Left lung (tissue), 10 donors: ENCODE data around the gene DSCAML1. TPM values are rescaled to one million over a fixed set of nuclear protein-coding genes. Genes with fewer than 3 reads are reported as not detected.

Experiments used
- ATAC-seq: fragments of 200-7000 bp; cut with Tn5 transposase; one replicate; pipeline ENCODE4 v1.9.1; 2020; ENCODE audit warnings: moderate library complexity
- DNase-seq, 4 donors: peaks; one replicate each; pipeline ENCODE4 v3.0.0-alpha.2; 2013 to 2020
- H3K27ac ChIP-seq, 2 donors: fragments of 200-600 bp; sonication (generic) in 1 of 2; one replicate each; pipeline versions ENCODE4 v1.5.0 to v1.8.0; 2020 to 2021
- H3K27me3 ChIP-seq, 2 donors: fragments of 200-600 bp; sonication (generic) in 1 of 2; one replicate each; pipeline versions ENCODE4 v1.5.0 to v1.8.0; 2020 to 2021
- H3K36me3 ChIP-seq, 2 donors: fragments of 200-600 bp; sonication (generic) in 1 of 2; one replicate each; pipeline versions ENCODE4 v1.5.0 to v1.8.0; 2020 to 2021
- H3K4me1 ChIP-seq, 2 donors: fragments of 200-600 bp; one replicate each; pipeline ENCODE4 v1.8.0; 2021
- H3K4me3 ChIP-seq, 2 donors: fragments of 200-600 bp; sonication (generic) in 1 of 2; one replicate each; pipeline versions ENCODE4 v1.5.0 to v1.8.0; 2020 to 2021; ENCODE audit warnings: mild to moderate bottlenecking in 1 of 2
- H3K9me3 ChIP-seq, 2 donors: fragments of 200-600 bp; sonication (generic) in 1 of 2; one replicate each; pipeline versions ENCODE4 v1.5.0 to v1.8.0; 2020 to 2021
- CTCF ChIP-seq, 2 donors: fragments of 200-600 bp; sonication (generic) in 1 of 2; IDR thresholded peaks; one replicate each; pipeline versions ENCODE4 v1.5.0 to v1.8.0; 2021; ENCODE audit warnings: antibody characterized with exemption in 2 of 2
- intact Hi-C, 2 donors: fragments of 100-400 bp; cut with DNase I; formaldehyde crosslinking; loops; one replicate each; pipeline versions ENCODE4 v1.11.2 to v1.14.2; 2022
- polyA plus RNA-seq, 6 donors: library from polyadenylated mRNA; unstranded; fragments of 120-200 nt; gene quantifications; one replicate each; pipeline ENCODE4 v1.2.1, GENCODE V29; 2013; ENCODE audit not compliant: insufficient read length in 6 of 6
- total RNA-seq, 2 donors: library from RNA; stranded (reverse); fragmentation: NEBNext Ultra II Directional; extraction: Animal tissue kit (Norgen Biotek cat#: 25700); gene quantifications; one replicate each; pipeline ENCODE4 v1.2.1, GENCODE V29; 2021
- donor health status: DM: no; HTN: yes; CAD: no.
- donor health status: DM: no; HTN: no; CAD: no.

DSCAML1 gene
- total and polyA plus RNA-seq, 8 donors: 0.35 to 1.8 (median 1.2) TPM

- Histone ChIP-seq H3K4me1 (no peaks in the 10 kb centered on the region), H3K9me3 (no peaks in the 10 kb centered on the region), H3K4me3 (no peak overlapping the region), H3K36me3 (peaks cover 0 to 98% of the 10 kb centered on the region in 2 donors), H3K27me3 (no peaks in the 10 kb centered on the region), H3K27ac (no peak overlapping the region)
- intact Hi-C loops: no loop called here
- TF ChIP-seq CTCF (IDR thresholded peaks at IDR 0.05): no peak
- DNase-seq (peak in 1 of 4 donors; percentile 19), ATAC-seq (no peak)
Measured at GRCh38 chr11:117391181-117391580, 405.8 kb downstream of the DSCAML1 start.

GRCh38 chr11:117390743-117391142, 406.3 kb downstream of the DSCAML1 start:
- ATAC-seq: no peak
- no peak for TF ChIP-seq CTCF (IDR thresholded peaks at IDR 0.05)
- Histone ChIP-seq H3K4me1 (no peaks in the 10 kb centered on the region), H3K27me3 (no peaks in the 10 kb centered on the region), H3K27ac (no peak overlapping the region), H3K9me3 (no peaks in the 10 kb centered on the region), H3K36me3 (peaks cover 0 to 98% of the 10 kb centered on the region in 2 donors), H3K4me3 (no peak overlapping the region)
- intact Hi-C loops: no loop called here
- DNase-seq: peak in 1 of 4 donors; percentile 15

GRCh38 chr11:117387992-117388755, 408.8 kb downstream of the DSCAML1 start:
- Histone ChIP-seq H3K9me3 (no peaks in the 10 kb centered on the region), H3K36me3 (peaks cover 0 to 97% of the 10 kb centered on the region in 2 donors), H3K27me3 (no peaks in the 10 kb centered on the region), H3K4me3 (no peak overlapping the region), H3K4me1 (no peaks in the 10 kb centered on the region), H3K27ac (no peak overlapping the region)
- intact Hi-C loops: no loop called here
- DNase-seq: no peak
- TF ChIP-seq CTCF (IDR thresholded peaks at IDR 0.05): no peak
- no peak for ATAC-seq

- DNase-seq: no peak
- H3K4me3 ChIP-seq: no peak overlapping the region
- intact Hi-C loops: no loop called here
- H3K27me3 ChIP-seq: no peaks in the 10 kb centered on the region
- H3K36me3 ChIP-seq: peaks cover 0 to 97% of the 10 kb centered on the region in 2 donors
- no peak overlapping the region for H3K27ac ChIP-seq
- no peaks in the 10 kb centered on the region for H3K4me1 ChIP-seq
- H3K9me3 ChIP-seq: no peaks in the 10 kb centered on the region
- TF ChIP-seq CTCF (IDR thresholded peaks at IDR 0.05): no peak
- no peak for ATAC-seq
Measured at GRCh38 chr11:117385906-117386305, 411.1 kb downstream of the DSCAML1 start.

- Histone ChIP-seq H3K9me3 (no peaks in the 10 kb centered on the region), H3K36me3 (peaks cover 0 to 97% of the 10 kb centered on the region in 2 donors), H3K27ac (no peak overlapping the region), H3K27me3 (no peaks in the 10 kb centered on the region), H3K4me1 (no peaks in the 10 kb centered on the region), H3K4me3 (no peak overlapping the region)
- DNase-seq (no peak), ATAC-seq (no peak)
- no peak for TF ChIP-seq CTCF (IDR thresholded peaks at IDR 0.05)
- intact Hi-C loops: no loop called here
Measured at GRCh38 chr11:117385471-117385870, 411.5 kb downstream of the DSCAML1 start.
